HCT116 (cell line): ENCODE data around the gene XRCC2. TPM values are rescaled to one million over a fixed set of nuclear protein-coding genes. Genes with fewer than 3 reads are reported as not detected.
"Not testable (repeated sequence)": the region's sequence is repeated elsewhere in the genome, so short reads cannot be mapped to it uniquely, and the experiment has no call there.

Source experiments
- ATAC-seq: fragments of 200-7000 bp; cut with Tn5 transposase; 2 replicates; pipeline ENCODE4 v1.9.1; 2020; ENCODE audit warnings: mild to moderate bottlenecking, moderate library complexity
- BruUV-seq: library from RNA; stranded (reverse); fragments of 400-500 nt; replicated peaks from 2 replicates; lab custom pipeline; 2021; lab: Mats Ljungman, UMichigan
- CTCF ChIA-PET: fragments of 300-600 bp; sonication (Branson Sonifier 250); formaldehyde crosslinking; loops from one replicate; lab custom pipeline; 2021; ENCODE audit warnings: antibody characterized with exemption; lab: Charles Lee
- POLR2A ChIA-PET: fragments of 300-600, 350-600 bp; sonication (Branson Sonifier 250); formaldehyde crosslinking; loops from one replicate; lab custom pipeline; 2021; ENCODE audit warnings: antibody characterized with exemption; lab: Charles Lee
- RAD21 ChIA-PET, 2 experiments: fragments of 300-600 bp; sonication (Branson Sonifier 250); formaldehyde crosslinking; loops; one replicate each; lab custom pipeline; 2023; ENCODE audit warnings: low total read pairs in 2 of 2; ENCODE audit not compliant: uncharacterized antibody in 2 of 2, unreplicated experiment in 2 of 2, low non-redundant PET in 1 of 2; lab: Charles Lee
- DNase-seq: peaks from one replicate; pipeline ENCODE4 v3.0.0-alpha.2; 2010; ENCODE audit warnings: low read depth, low spot score
- H2AFZ ChIP-seq: fragments of 200-600 bp; shearing (Covaris generic), sonication (generic); 2 replicates; pipeline ENCODE4 v1.6.1; 2017; ENCODE audit warnings: low read depth, mixed run types, mixed read lengths, antibody characterized with exemption, low read length; ENCODE audit not compliant: poor library complexity, severe bottlenecking
- H3K27ac ChIP-seq: 2 replicates; pipeline ENCODE4 v1.5.1; 2012; ENCODE audit warnings: low read depth, low read length
- H3K27me3 ChIP-seq: fragments of 200-600 bp; sonication (generic); 2 replicates; pipeline ENCODE4 v1.6.1; 2016; ENCODE audit warnings: mixed run types, low read length, mixed read lengths; ENCODE audit not compliant: insufficient read depth
- H3K36me3 ChIP-seq, 2 experiments: fragments of 200-500 bp in 1 of 2; fragments of 200-600 bp in 1 of 2; sonication (Bioruptor generic) in 1 of 2; sonication (generic) in 1 of 2; 2 replicates each; pipeline versions ENCODE4 v1.5.1 to v1.6.1; 2014 to 2016; ENCODE audit warnings: low read length in 2 of 2, inconsistent platforms in 1 of 2, mixed read lengths in 1 of 2, mixed run types in 1 of 2; ENCODE audit not compliant: insufficient read depth in 2 of 2, control insufficient read depth in 1 of 2
- H3K4me1 ChIP-seq, 2 experiments: fragments of 200-600 bp in 1 of 2; sonication (generic) in 1 of 2; 2 replicates each; pipeline versions ENCODE4 v1.5.1 to v1.6.1; 2012 to 2017; ENCODE audit warnings: low read length in 2 of 2, inconsistent platforms in 1 of 2, mild to moderate bottlenecking in 1 of 2, mixed read lengths in 1 of 2, mixed run types in 1 of 2, moderate library complexity in 1 of 2; ENCODE audit not compliant: insufficient read depth in 2 of 2, control insufficient read depth in 1 of 2
- H3K4me2 ChIP-seq: fragments of 200-600 bp; sonication (generic); 2 replicates; pipeline ENCODE4 v1.6.1; 2017; ENCODE audit warnings: mixed run types, low read length, mixed read lengths
- H3K4me3 ChIP-seq, 2 experiments: fragments of 200-600 bp in 1 of 2; sonication (generic) in 1 of 2; replicated peaks in 1 of 2; 2 replicates each; pipeline ENCODE4 v1.5.1; 2011 to 2016; ENCODE audit warnings: low read length in 2 of 2, control low read depth in 1 of 2, low read depth in 1 of 2, mild to moderate bottlenecking in 1 of 2, mixed read lengths in 1 of 2, mixed run types in 1 of 2
- H3K79me2 ChIP-seq: fragments of 200-600 bp; sonication (generic); 2 replicates; pipeline ENCODE4 v1.6.1; 2017; ENCODE audit warnings: mild to moderate bottlenecking, mixed run types, low read length, moderate library complexity, mixed read lengths; ENCODE audit not compliant: insufficient read depth
- H3K9ac ChIP-seq: fragments of 200-600 bp; sonication (generic); 2 replicates; pipeline ENCODE4 v1.6.1; 2016; ENCODE audit warnings: low read length, mixed read lengths
- H3K9me2 ChIP-seq: fragments of 200-600 bp; sonication (generic), shearing (Covaris generic); 2 replicates; pipeline ENCODE4 v1.6.1; 2017; ENCODE audit warnings: mixed run types, mild to moderate bottlenecking, moderate library complexity; ENCODE audit not compliant: insufficient read depth
- H3K9me3 ChIP-seq, 2 experiments: fragments of 200-500 bp in 1 of 2; fragments of 200-600 bp in 1 of 2; sonication (Bioruptor generic) in 1 of 2; sonication (generic) in 1 of 2; 2 replicates each; pipeline ENCODE4 v1.6.1; 2014 to 2017; ENCODE audit warnings: low read length in 2 of 2, mixed read lengths in 2 of 2, inconsistent platforms in 1 of 2, low read depth in 1 of 2, mild to moderate bottlenecking in 1 of 2, mixed run types in 1 of 2, moderate library complexity in 1 of 2; ENCODE audit not compliant: control insufficient read depth in 1 of 2, insufficient read depth in 1 of 2
- H4K20me1 ChIP-seq: fragments of 200-600 bp; sonication (generic), shearing (Covaris generic); 2 replicates; pipeline ENCODE4 v1.6.1; 2017; ENCODE audit warnings: mixed run types, mild to moderate bottlenecking, moderate library complexity; ENCODE audit not compliant: insufficient read depth
- ATF3 ChIP-seq: IDR thresholded peaks from 2 replicates; pipeline ENCODE4 v1.6.1; 2012
- CBX3 ChIP-seq: IDR thresholded peaks from 2 replicates; pipeline ENCODE4 v1.6.1; 2012; ENCODE audit warnings: low read depth
- CTCF ChIP-seq, 3 experiments: fragments of 200-600 bp in 1 of 3; sonication (generic) in 1 of 3; IDR thresholded peaks in 2 of 3; conservative IDR thresholded peaks in 1 of 3; 2 replicates each; pipeline ENCODE4 v1.5.1; 2012 to 2017; ENCODE audit warnings: low read depth in 2 of 3, low read length in 2 of 3, antibody characterized with exemption in 1 of 3, borderline replicate concordance in 1 of 3, control low read depth in 1 of 3, mild to moderate bottlenecking in 1 of 3, mixed read lengths in 1 of 3, mixed run types in 1 of 3, moderate library complexity in 1 of 3; ENCODE audit not compliant: insufficient read depth in 1 of 3
- EGR1 ChIP-seq: IDR thresholded peaks from 2 replicates; pipeline ENCODE4 v1.6.1; 2012; ENCODE audit warnings: low read depth
- ELF1 ChIP-seq: IDR thresholded peaks from 2 replicates; pipeline ENCODE4 v1.6.1; 2012; ENCODE audit warnings: low read depth, borderline replicate concordance
- EZH2 ChIP-seq: fragments of 200-600 bp; sonication (generic); IDR thresholded peaks from 2 replicates; pipeline ENCODE4 v1.6.1; 2017; ENCODE audit warnings: antibody characterized with exemption, mixed run types
- EZH2phosphoT487 ChIP-seq: fragments of 200-600 bp; IDR thresholded peaks from 2 replicates; pipeline ENCODE4 v1.6.1; 2018; ENCODE audit warnings: antibody characterized with exemption, borderline replicate concordance
- FOSL1 ChIP-seq: IDR thresholded peaks from 2 replicates; pipeline ENCODE4 v1.6.1; 2012; ENCODE audit warnings: low read depth
- JUND ChIP-seq: IDR thresholded peaks from 2 replicates; pipeline ENCODE4 v1.6.1; 2012
- MAX ChIP-seq: IDR thresholded peaks from 2 replicates; pipeline ENCODE4 v1.6.1; 2012
- POLR2AphosphoS5 ChIP-seq: IDR thresholded peaks from 2 replicates; pipeline ENCODE4 v1.6.1; 2011; ENCODE audit warnings: mild to moderate bottlenecking, low read depth, low read length, moderate library complexity
- RAD21 ChIP-seq: IDR thresholded peaks from 2 replicates; pipeline ENCODE4 v1.6.1; 2012; ENCODE audit warnings: low read depth, mild to moderate bottlenecking
- SIN3A ChIP-seq: IDR thresholded peaks from 2 replicates; pipeline ENCODE4 v1.6.1; 2012; ENCODE audit warnings: low read depth
- SRF ChIP-seq: IDR thresholded peaks from 2 replicates; pipeline ENCODE4 v1.6.1; 2012; ENCODE audit warnings: low read depth
- YY1 ChIP-seq: IDR thresholded peaks from 2 replicates; pipeline ENCODE4 v1.6.1; 2011; ENCODE audit warnings: low read length, low read depth, moderate library complexity, mild to moderate bottlenecking; ENCODE audit not compliant: insufficient replicate concordance; ENCODE audit errors: extremely low read depth
- ZBTB33 ChIP-seq: IDR thresholded peaks from 2 replicates; pipeline ENCODE4 v1.6.1; 2011; ENCODE audit warnings: mild to moderate bottlenecking, low read length, moderate library complexity; ENCODE audit not compliant: insufficient replicate concordance; ENCODE audit errors: extremely low read depth
- ZFX ChIP-seq: fragments of 450-650 bp; IDR thresholded peaks from 2 replicates; pipeline ENCODE4 v1.6.1; 2017
- ZNF274 ChIP-seq: fragments of 200-500 bp; sonication (Bioruptor generic); IDR thresholded peaks from 2 replicates; pipeline ENCODE4 v1.6.1; 2014; ENCODE audit warnings: mild to moderate bottlenecking, low read depth, low read length, inconsistent platforms
- intact Hi-C: fragments of 100-400 bp; cut with micrococcal nuclease; formaldehyde crosslinking; loops from 2 replicates; pipeline ENCODE4 v1.10.0; 2022
- total RNA-seq: library from RNA; stranded (reverse); gene quantifications from one replicate; pipeline ENCODE4 v1.2.1, GENCODE V29; 2021; ENCODE audit not compliant: unreplicated experiment

XRCC2 gene
- total RNA-seq, 1 experiment from 2014 or later: 14.8 TPM

- H3K9me3 ChIP-seq, H3K9me2 ChIP-seq, H3K4me1 ChIP-seq, H3K27ac ChIP-seq, BruUV-seq, H4K20me1 ChIP-seq, H3K4me3 ChIP-seq, ATAC-seq, H3K9ac ChIP-seq, CTCF ChIA-PET, H3K4me2 ChIP-seq, RAD21 ChIA-PET, H2AFZ ChIP-seq, POLR2A ChIA-PET, intact Hi-C loops, DNase-seq, H3K27me3 ChIP-seq: not testable (repeated sequence)
- peaks cover 4 to 35% of the 10 kb centered on the region in 2 experiments; a peak in 3 of 4 replicates for H3K36me3 ChIP-seq
- H3K79me2 ChIP-seq: peaks cover 37% of the 10 kb centered on the region
Observed at GRCh38 chr7:152646579-152646978, 29.4 kb downstream of the XRCC2 start.

GRCh38 chr7:152643979-152644559 lies 31.9 kb downstream of the XRCC2 start:
- RAD21 ChIA-PET: no interaction called here
- POLR2A ChIA-PET: no interaction called here
- no peak for TF ChIP-seq EGR1
- no peak for TF ChIP-seq EZH2phosphoT487
- TF ChIP-seq CTCF (IDR thresholded peaks at IDR 0.05 in 2 of 3, conservative IDR thresholded peaks at IDR 0.05 in 1 of 3; ENCODE audit: borderline replicate concordance in 1 of 3, insufficient read depth in 1 of 3, low read depth in 2 of 3, low read length in 2 of 3): no peak
- no peak for TF ChIP-seq SIN3A
- no peak for TF ChIP-seq ZFX
- no peak for TF ChIP-seq ELF1
- no peak for TF ChIP-seq JUND
- TF ChIP-seq MAX: no peak
- TF ChIP-seq POLR2AphosphoS5: no peak
- TF ChIP-seq ATF3: no peak
- no peak for TF ChIP-seq SRF
- no peak for TF ChIP-seq ZNF274
- TF ChIP-seq FOSL1: no peak
- no peak for TF ChIP-seq CBX3
- TF ChIP-seq ZBTB33: no peak
- no peak for TF ChIP-seq RAD21
- no peak for TF ChIP-seq EZH2
- TF ChIP-seq YY1: no peak

More at GRCh38 chr7:152643979-152644559, 31.9 kb downstream of the XRCC2 start:
- Histone ChIP-seq H3K4me2 (no peak overlapping the region), H3K4me1 (no peaks in the 10 kb centered on the region), H3K27ac (no peak overlapping the region), H4K20me1 (no peaks in the 10 kb centered on the region; the same call in 1 of the 2 replicates), H3K79me2 (peaks cover 15% of the 10 kb centered on the region), H3K27me3 (no peaks in the 10 kb centered on the region), H2AFZ (no peak overlapping the region), H3K36me3 (peaks cover 4 to 23% of the 10 kb centered on the region in 2 experiments; a peak in 3 of 4 replicates), H3K9me3 (no peaks in the 10 kb centered on the region), H3K9ac (no peak overlapping the region), H3K9me2 (no peaks in the 10 kb centered on the region), H3K4me3 (no peak overlapping the region)
- intact Hi-C loops: no loop called here
- ATAC-seq (no peak), DNase-seq (no peak)
- CTCF ChIA-PET: no interaction called here
- BruUV-seq: no TSS peak
